ENCODE measurements around the gene BDNF. TPM values are rescaled to one million over a fixed set of nuclear protein-coding genes. Genes with fewer than 3 reads are reported as not detected.

The BDNF gene
- total RNA-seq, 2 donors from 2014 or later = not detected

- peak; percentile 26 to 40 for ATAC-seq (replicated peaks in 1 of 2)
- Mint-ChIP-seq H3K27me3 (ENCODE audit: low read depth) (peaks cover 77% of the 10 kb centered on the region), H3K36me3 (ENCODE audit: insufficient read depth in 2 of 2) (peaks cover 0 to 2% of the 10 kb centered on the region in 2 donors), H3K4me1 (ENCODE audit: low read depth) (peaks cover 31% of the 10 kb centered on the region), H3K27ac (no peak overlapping the region), H3K9me3 (peaks cover 0 to 1% of the 10 kb centered on the region in 2 donors), H3K4me3 (peak overlapping the region; percentile 85 to 91)
- DNase-seq = no peak
These were observed 1.3 kb upstream of the BDNF start for GRCh38 chr11:27701355-27702105.

GRCh38 chr11:27699926-27700350, 317 bp downstream of the BDNF start:
- H3K27ac Mint-ChIP-seq = no peak overlapping the region
- H3K4me3 Mint-ChIP-seq = peak overlapping the region; percentile 68 to 70
- H3K9me3 Mint-ChIP-seq = peaks cover 0 to 1% of the 10 kb centered on the region in 2 donors
- peaks cover 0 to 2% of the 10 kb centered on the region in 2 donors for H3K36me3 Mint-ChIP-seq (ENCODE audit: insufficient read depth in 2 of 2)
- ATAC-seq (replicated peaks in 1 of 2) (no peak), DNase-seq (no peak)
- H3K4me1 Mint-ChIP-seq (ENCODE audit: low read depth) = peaks cover 31% of the 10 kb centered on the region
- peaks cover 76% of the 10 kb centered on the region for H3K27me3 Mint-ChIP-seq (ENCODE audit: low read depth)

- H3K27ac Mint-ChIP-seq = no peak overlapping the region
- H3K4me3 Mint-ChIP-seq = peak overlapping the region; percentile 68 to 70
- H3K27me3 Mint-ChIP-seq (ENCODE audit: low read depth) = peaks cover 71% of the 10 kb centered on the region
- ATAC-seq (replicated peaks in 1 of 2) = no peak
- H3K4me1 Mint-ChIP-seq (ENCODE audit: low read depth) = peaks cover 31% of the 10 kb centered on the region
- no peak for DNase-seq
- H3K36me3 Mint-ChIP-seq (ENCODE audit: insufficient read depth in 2 of 2) = peaks cover 0 to 2% of the 10 kb centered on the region in 2 donors
- H3K9me3 Mint-ChIP-seq = no peaks in the 10 kb centered on the region
These were observed 871 bp downstream of the BDNF start for GRCh38 chr11:27699242-27699925.

- peaks cover 70% of the 10 kb centered on the region for H3K27me3 Mint-ChIP-seq (ENCODE audit: low read depth)
- no peak overlapping the region for H3K27ac Mint-ChIP-seq
- peaks cover 0 to 2% of the 10 kb centered on the region in 2 donors for H3K36me3 Mint-ChIP-seq (ENCODE audit: insufficient read depth in 2 of 2)
- H3K4me1 Mint-ChIP-seq (ENCODE audit: low read depth) = peaks cover 31% of the 10 kb centered on the region
- peak overlapping the region; percentile 46 to 68 for H3K4me3 Mint-ChIP-seq
- peak; percentile 71 to 76 for DNase-seq
- H3K9me3 Mint-ChIP-seq = no peaks in the 10 kb centered on the region
- ATAC-seq (replicated peaks in 1 of 2) = peak; percentile 81 to 82
These were observed 1.4 kb downstream of the BDNF start for GRCh38 chr11:27698872-27699241.

- Mint-ChIP-seq H3K36me3 (ENCODE audit: insufficient read depth in 2 of 2) (peaks cover 0 to 2% of the 10 kb centered on the region in 2 donors), H3K9me3 (no peaks in the 10 kb centered on the region), H3K4me3 (no peak overlapping the region), H3K4me1 (ENCODE audit: low read depth) (peaks cover 31% of the 10 kb centered on the region), H3K27me3 (ENCODE audit: low read depth) (peaks cover 61% of the 10 kb centered on the region), H3K27ac (no peak overlapping the region)
- DNase-seq (no peak), ATAC-seq (replicated peaks in 1 of 2) (no peak)
These were observed 2.5 kb downstream of the BDNF start for GRCh38 chr11:27697679-27698275.

GRCh38 chr11:27696961-27697360, 3.3 kb downstream of the BDNF start:
- peaks cover 0 to 2% of the 10 kb centered on the region in 2 donors for H3K36me3 Mint-ChIP-seq (ENCODE audit: insufficient read depth in 2 of 2)
- no peaks in the 10 kb centered on the region for H3K9me3 Mint-ChIP-seq
- DNase-seq = no peak
- H3K4me1 Mint-ChIP-seq (ENCODE audit: low read depth) = peaks cover 29% of the 10 kb centered on the region
- ATAC-seq (replicated peaks in 1 of 2) = no peak
- H3K4me3 Mint-ChIP-seq = no peak overlapping the region
- H3K27me3 Mint-ChIP-seq (ENCODE audit: low read depth) = peaks cover 53% of the 10 kb centered on the region
- no peak overlapping the region for H3K27ac Mint-ChIP-seq

- Mint-ChIP-seq H3K4me3 (no peak overlapping the region), H3K27ac (no peak overlapping the region), H3K27me3 (ENCODE audit: low read depth) (peaks cover 44% of the 10 kb centered on the region), H3K9me3 (no peaks in the 10 kb centered on the region), H3K36me3 (ENCODE audit: insufficient read depth in 2 of 2) (peaks cover 0 to 2% of the 10 kb centered on the region in 2 donors), H3K4me1 (ENCODE audit: low read depth) (peaks cover 21% of the 10 kb centered on the region)
- ATAC-seq (replicated peaks in 1 of 2) (no peak), DNase-seq (no peak)
These were observed 4.1 kb downstream of the BDNF start for GRCh38 chr11:27696115-27696514.

GRCh38 chr11:27694992-27695391, 5.3 kb downstream of the BDNF start:
- H3K27me3 Mint-ChIP-seq (ENCODE audit: low read depth) = peaks cover 38% of the 10 kb centered on the region
- DNase-seq (no peak), ATAC-seq (replicated peaks in 1 of 2) (no peak)
- H3K4me3 Mint-ChIP-seq = no peak overlapping the region
- H3K27ac Mint-ChIP-seq = no peak overlapping the region
- no peaks in the 10 kb centered on the region for H3K9me3 Mint-ChIP-seq
- H3K4me1 Mint-ChIP-seq (ENCODE audit: low read depth) = peaks cover 16% of the 10 kb centered on the region
- H3K36me3 Mint-ChIP-seq (ENCODE audit: insufficient read depth in 2 of 2) = peaks cover 0 to 2% of the 10 kb centered on the region in 2 donors

GRCh38 chr11:27693398-27693797, 6.9 kb downstream of the BDNF start:
- H3K9me3 Mint-ChIP-seq = no peaks in the 10 kb centered on the region
- peaks cover 2% of the 10 kb centered on the region for H3K4me1 Mint-ChIP-seq (ENCODE audit: low read depth)
- H3K36me3 Mint-ChIP-seq (ENCODE audit: insufficient read depth in 2 of 2) = no peaks in the 10 kb centered on the region
- DNase-seq (no peak), ATAC-seq (replicated peaks in 1 of 2) (no peak)
- H3K27ac Mint-ChIP-seq = no peak overlapping the region
- H3K4me3 Mint-ChIP-seq = no peak overlapping the region
- peaks cover 22% of the 10 kb centered on the region for H3K27me3 Mint-ChIP-seq (ENCODE audit: low read depth)

GRCh38 chr11:27692781-27693180, 7.5 kb downstream of the BDNF start:
- Mint-ChIP-seq H3K27me3 (ENCODE audit: low read depth) (peaks cover 18% of the 10 kb centered on the region), H3K27ac (no peak overlapping the region), H3K4me3 (no peak overlapping the region), H3K9me3 (no peaks in the 10 kb centered on the region), H3K4me1 (ENCODE audit: low read depth) (no peaks in the 10 kb centered on the region), H3K36me3 (ENCODE audit: insufficient read depth in 2 of 2) (no peaks in the 10 kb centered on the region)
- ATAC-seq (replicated peaks in 1 of 2) = no peak
- no peak for DNase-seq

- Mint-ChIP-seq H3K36me3 (ENCODE audit: insufficient read depth in 2 of 2) (peaks cover 0 to 4% of the 10 kb centered on the region in 2 donors), H3K27ac (no peak overlapping the region), H3K4me1 (ENCODE audit: low read depth) (no peaks in the 10 kb centered on the region), H3K4me3 (no peak overlapping the region), H3K9me3 (peaks cover 2% of the 10 kb centered on the region in 2 donors), H3K27me3 (ENCODE audit: low read depth) (no peaks in the 10 kb centered on the region)
- no peak for ATAC-seq (replicated peaks in 1 of 2)
- no peak for DNase-seq
These were observed 12.2 kb downstream of the BDNF start for GRCh38 chr11:27688076-27688475.

GRCh38 chr11:27681664-27682063, 18.6 kb downstream of the BDNF start:
- H3K27ac Mint-ChIP-seq = no peak overlapping the region

More at GRCh38 chr11:27681664-27682063, 18.6 kb downstream of the BDNF start:
- ATAC-seq (replicated peaks in 1 of 2) = no peak
- H3K9me3 Mint-ChIP-seq = peaks cover 0 to 3% of the 10 kb centered on the region in 2 donors
- no peaks in the 10 kb centered on the region for H3K27me3 Mint-ChIP-seq (ENCODE audit: low read depth)
- no peak for DNase-seq
- H3K4me1 Mint-ChIP-seq (ENCODE audit: low read depth) = no peaks in the 10 kb centered on the region
- H3K4me3 Mint-ChIP-seq = no peak overlapping the region
- no peaks in the 10 kb centered on the region for H3K36me3 Mint-ChIP-seq (ENCODE audit: insufficient read depth in 2 of 2)
